Activated CD4-positive, alpha-beta T cell treated with anti-CD3 and anti-CD28 coated beads, Interleukin-2, amount 10 ng/mL, durations not matched to agents 24 days and 14 days (primary cell): ENCODE measurements around the gene GATC. TPM values are rescaled to one million over a fixed set of nuclear protein-coding genes. Genes with fewer than 3 reads are reported as not detected.
"Not testable (repeated sequence)": the region's sequence is repeated elsewhere in the genome, so short reads cannot be mapped to it uniquely, and the experiment has no call there.

ENCODE experiments used
- DNase-seq: peaks from one replicate; pipeline ENCODE4 v3.0.0; 2022
- H3K27ac Mint-ChIP-seq: one replicate; pipeline ENCODE4 v1.8.0; 2022; ENCODE audit warnings: mild to moderate bottlenecking, mixed read lengths
- H3K27me3 Mint-ChIP-seq: one replicate; pipeline ENCODE4 v1.8.0; 2022; ENCODE audit warnings: mixed read lengths
- H3K36me3 Mint-ChIP-seq: one replicate; pipeline ENCODE4 v1.8.0; 2022; ENCODE audit warnings: low read depth, mild to moderate bottlenecking, mixed read lengths
- H3K4me1 Mint-ChIP-seq: one replicate; pipeline ENCODE4 v1.8.0; 2021; ENCODE audit warnings: mixed read lengths
- H3K4me3 Mint-ChIP-seq: one replicate; pipeline ENCODE4 v1.8.0; 2022; ENCODE audit warnings: mild to moderate bottlenecking, moderate library complexity, mixed read lengths
- H3K9me3 Mint-ChIP-seq: one replicate; pipeline ENCODE4 v1.8.0; 2021; ENCODE audit warnings: mixed read lengths
- intact Hi-C: fragments of 100-400 bp; cut with micrococcal nuclease; formaldehyde crosslinking; loops from one replicate; pipeline ENCODE4 v1.15.1; 2023
- total RNA-seq: library from RNA; stranded (reverse); gene quantifications from 2 replicates; pipeline ENCODE4 v1.2.3, GENCODE V29; 2022

Gene GATC
- total RNA-seq, 1 donor from 2014 or later = 41.0 TPM

DNA sequence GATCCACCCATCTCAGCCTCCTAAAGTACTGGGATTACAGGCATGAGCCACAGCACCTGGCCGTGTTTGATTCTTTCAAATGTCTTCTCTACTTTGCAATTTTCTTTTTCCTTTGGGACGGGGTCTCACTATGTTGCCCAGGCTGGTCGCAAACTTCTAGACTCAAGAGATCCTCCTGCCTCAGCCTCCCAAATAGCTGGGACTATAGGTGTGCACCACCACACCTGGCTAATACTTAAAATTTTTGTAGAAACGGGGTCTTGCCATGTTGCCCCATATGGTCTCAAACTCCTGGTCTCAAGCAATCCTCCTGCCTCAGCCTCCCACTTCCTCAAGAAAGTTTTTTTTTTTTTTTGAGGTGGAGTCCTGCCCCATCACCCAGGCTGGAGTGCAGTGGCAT is 1.7 kb downstream of the GATC start:
- Mint-ChIP-seq H3K27ac (peak overlapping the region; percentile 100), H3K27me3 (peaks cover 2% of the 10 kb centered on the region), H3K4me1 (peaks cover 27% of the 10 kb centered on the region), H3K9me3 (no peaks in the 10 kb centered on the region), H3K36me3 (peaks cover 55% of the 10 kb centered on the region), H3K4me3 (peak overlapping the region; percentile 99)
- intact Hi-C loops = loop anchor here (2.0 kb wide), 3 partner anchors 21 to 87 kb away; partner anchors contain the start of genes DYNLL1, RNF10 and SRSF9
- DNase-seq = no peak

DNA sequence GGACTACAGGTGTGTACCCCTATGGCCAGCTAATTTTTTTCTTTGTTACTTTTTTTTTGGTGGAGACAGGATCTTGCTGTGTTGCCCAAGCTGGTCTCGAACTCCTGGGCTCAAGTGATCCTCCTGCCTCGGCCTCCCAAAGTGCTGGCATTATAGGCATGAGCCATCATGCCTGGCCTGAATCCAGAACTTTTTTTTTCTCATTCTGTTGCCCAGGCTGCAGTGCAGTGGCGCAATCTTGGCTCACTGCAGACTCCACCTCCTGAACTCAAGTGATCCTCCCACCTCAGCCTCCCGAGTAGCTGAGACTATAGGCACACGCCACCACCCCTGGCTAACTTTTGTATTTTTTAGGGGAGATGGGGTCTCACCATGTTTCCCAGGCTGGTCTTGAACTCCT is 6.3 kb downstream of the GATC start:
- peaks cover 10% of the 10 kb centered on the region for H3K4me1 Mint-ChIP-seq
- H3K4me3 Mint-ChIP-seq, H3K27ac Mint-ChIP-seq, H3K27me3 Mint-ChIP-seq, intact Hi-C loops, DNase-seq, H3K9me3 Mint-ChIP-seq: not testable (repeated sequence)
- H3K36me3 Mint-ChIP-seq = peaks cover 51% of the 10 kb centered on the region

DNA sequence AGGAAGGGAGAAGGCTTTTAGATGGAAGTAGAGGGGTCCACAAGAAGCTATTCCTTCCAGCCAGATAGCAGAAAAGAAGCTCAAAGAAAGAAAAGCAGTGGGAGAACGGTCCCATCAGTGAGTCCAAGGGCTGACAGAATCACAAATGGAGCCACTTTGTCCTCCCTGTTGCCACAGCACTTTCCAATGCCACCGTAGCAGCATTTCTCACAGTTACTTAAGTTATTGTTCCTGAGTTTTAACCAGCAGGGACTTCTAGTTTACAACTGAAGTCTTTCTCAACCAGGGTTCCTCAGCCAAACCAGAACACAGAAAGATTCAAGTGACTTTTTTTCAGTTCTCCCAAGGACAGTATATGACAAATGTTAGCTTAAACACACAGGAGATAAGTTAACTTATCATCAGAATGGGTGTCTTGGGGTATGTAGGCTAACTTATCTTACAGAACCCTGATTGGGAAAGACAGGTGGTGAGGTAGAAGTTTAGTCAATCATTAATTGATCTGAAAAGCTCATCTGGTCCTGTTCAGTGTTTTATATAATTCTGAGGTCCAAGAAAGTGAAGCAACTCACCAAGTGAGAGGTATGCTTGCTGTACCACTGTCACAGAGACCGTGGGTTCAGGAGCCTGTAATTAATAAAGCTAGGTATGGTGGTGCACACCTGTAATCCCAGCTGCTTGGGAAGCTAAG is 7.0 kb downstream of the GATC start:
- Mint-ChIP-seq H3K4me3 (no peak overlapping the region), H3K9me3 (no peaks in the 10 kb centered on the region), H3K27ac (no peak overlapping the region), H3K27me3 (no peaks in the 10 kb centered on the region), H3K36me3 (peaks cover 49% of the 10 kb centered on the region), H3K4me1 (peaks cover 5% of the 10 kb centered on the region)
- intact Hi-C loops = no loop called here
- no peak for DNase-seq

DNA sequence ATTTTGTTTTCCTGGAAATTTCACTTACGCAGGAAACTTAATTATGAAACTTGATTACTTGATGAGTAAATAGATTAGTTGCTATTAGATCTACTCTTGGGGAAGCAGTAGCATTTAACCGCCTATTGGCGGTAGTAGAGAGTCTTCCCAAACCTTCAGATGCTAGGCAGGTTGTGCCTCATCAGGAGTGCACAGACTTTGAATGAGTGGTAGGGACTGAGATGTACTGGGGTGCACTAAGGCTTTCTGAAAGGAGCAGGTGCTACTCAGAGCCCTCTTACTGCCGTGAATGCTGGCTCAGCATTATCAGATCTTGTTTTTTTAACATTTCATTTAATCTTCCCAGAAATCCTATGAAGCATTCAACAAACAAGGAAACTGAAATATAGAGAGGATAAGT is 7.7 kb downstream of the GATC start:
- peaks cover 52% of the 10 kb centered on the region for H3K36me3 Mint-ChIP-seq
- DNase-seq = peak; percentile 74
- intact Hi-C loops = no loop called here

DNA sequence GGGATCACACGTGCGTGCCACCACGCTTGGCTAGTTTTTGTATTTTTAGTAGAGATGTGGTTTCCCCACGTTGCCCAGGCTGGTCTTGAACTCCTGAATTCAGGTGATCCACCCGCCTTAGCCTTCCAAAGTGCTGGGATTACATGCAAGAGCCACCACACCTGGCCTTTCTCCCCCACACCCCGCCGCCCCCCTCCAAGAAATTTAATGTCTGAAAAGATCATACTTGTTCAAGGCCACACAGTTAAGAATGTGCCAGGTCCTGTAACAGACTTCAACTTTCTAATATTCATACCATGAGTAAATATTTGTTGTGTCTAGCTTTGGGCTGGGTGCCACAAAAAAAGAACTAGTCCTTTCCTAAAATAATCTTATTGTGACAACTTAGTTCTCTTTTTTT is 9.1 kb downstream of the GATC start:
- H3K4me3 Mint-ChIP-seq = no peak overlapping the region

More for the DNA sequence above, 7.7 kb downstream of the GATC start:
- peaks cover 5% of the 10 kb centered on the region for H3K4me1 Mint-ChIP-seq
- no peak overlapping the region for H3K4me3 Mint-ChIP-seq
- no peak overlapping the region for H3K27ac Mint-ChIP-seq
- H3K9me3 Mint-ChIP-seq = no peaks in the 10 kb centered on the region
- no peaks in the 10 kb centered on the region for H3K27me3 Mint-ChIP-seq

DNA sequence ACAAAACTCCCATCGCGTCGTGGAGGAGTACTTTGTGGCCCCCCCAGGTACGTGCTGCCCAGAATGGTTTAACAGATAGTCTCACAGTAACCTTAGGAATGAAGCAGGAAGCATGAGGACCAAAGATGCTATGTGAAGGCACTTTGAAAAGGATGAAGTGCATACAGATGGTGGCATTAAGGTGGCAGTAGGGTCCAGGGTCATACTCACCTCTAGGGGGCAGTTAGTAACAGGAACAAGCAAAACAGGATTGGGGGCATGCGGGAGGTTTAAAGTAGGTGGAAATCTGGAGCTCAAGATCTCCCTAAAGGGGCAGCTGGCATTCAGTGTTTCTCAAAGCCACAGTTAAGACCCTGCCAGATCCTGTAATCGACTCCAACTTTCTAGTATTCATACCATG is 10.9 kb downstream of the GATC start:
- H3K27ac Mint-ChIP-seq = no peak overlapping the region
- no peak for DNase-seq
- H3K36me3 Mint-ChIP-seq = peaks cover 54% of the 10 kb centered on the region
- no peaks in the 10 kb centered on the region for H3K27me3 Mint-ChIP-seq
- H3K4me3 Mint-ChIP-seq = no peak overlapping the region
- peaks cover 2% of the 10 kb centered on the region for H3K4me1 Mint-ChIP-seq
- intact Hi-C loops = no loop called here
- H3K9me3 Mint-ChIP-seq = no peaks in the 10 kb centered on the region

More for the DNA sequence above, 9.1 kb downstream of the GATC start:
- H3K9me3 Mint-ChIP-seq = no peaks in the 10 kb centered on the region
- intact Hi-C loops = no loop called here
- H3K27me3 Mint-ChIP-seq = no peaks in the 10 kb centered on the region
- no peak overlapping the region for H3K27ac Mint-ChIP-seq
- H3K36me3 Mint-ChIP-seq = peaks cover 53% of the 10 kb centered on the region
- H3K4me1 Mint-ChIP-seq = peaks cover 2% of the 10 kb centered on the region
- no peak for DNase-seq

DNA sequence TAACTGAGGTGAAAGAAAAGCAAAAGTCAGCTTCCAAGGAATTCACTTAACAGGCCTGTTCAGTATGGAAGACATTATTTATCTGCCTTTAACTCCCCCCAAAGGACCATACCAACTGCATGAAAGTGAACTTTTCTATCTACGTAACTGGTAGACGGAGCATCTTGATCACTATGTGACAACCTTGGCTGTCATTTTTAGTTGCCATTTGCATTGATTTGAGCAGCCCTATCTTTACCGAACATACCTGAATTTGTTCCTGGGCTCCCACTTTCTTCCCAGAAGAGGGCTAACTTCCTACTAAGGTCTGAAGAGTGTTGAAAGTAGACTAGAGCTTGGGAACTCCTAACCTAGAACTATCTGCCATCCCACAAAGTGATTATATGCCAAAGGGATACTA is 13.9 kb downstream of the GATC start:
- no peak overlapping the region for H3K4me3 Mint-ChIP-seq
- H3K4me1 Mint-ChIP-seq = peaks cover 3% of the 10 kb centered on the region
- H3K27me3 Mint-ChIP-seq = no peaks in the 10 kb centered on the region
- H3K9me3 Mint-ChIP-seq = no peaks in the 10 kb centered on the region
- no peak for DNase-seq
- H3K27ac Mint-ChIP-seq = no peak overlapping the region
- intact Hi-C loops = no loop called here
- peaks cover 74% of the 10 kb centered on the region for H3K36me3 Mint-ChIP-seq

DNA sequence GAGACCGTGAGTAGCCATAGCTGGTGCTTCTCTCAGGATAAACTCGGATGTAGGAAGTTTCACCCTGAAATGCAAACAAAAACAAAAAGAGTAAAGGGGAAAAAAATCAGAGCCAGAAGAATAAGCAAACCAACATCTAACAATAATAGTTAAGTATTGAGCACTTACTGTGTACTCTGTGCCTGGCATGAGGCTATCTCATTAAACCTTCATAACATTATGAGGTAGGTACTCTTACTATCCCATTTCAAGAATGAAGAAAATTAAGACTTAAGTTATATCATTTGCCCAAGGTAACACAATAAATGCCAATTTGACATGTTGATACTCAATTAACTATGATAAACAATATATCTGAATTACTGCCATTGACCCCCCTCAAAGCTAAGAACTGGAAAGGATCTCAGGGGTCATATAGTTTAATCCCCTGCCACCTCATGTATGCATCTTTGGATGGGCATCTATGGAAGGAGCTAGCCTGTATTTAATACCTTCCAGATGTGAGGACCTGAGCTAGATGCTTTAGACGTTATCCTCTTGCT is 15.9 kb downstream of the GATC start:
- Mint-ChIP-seq H3K4me1 (peaks cover 13% of the 10 kb centered on the region), H3K36me3 (peaks cover 69% of the 10 kb centered on the region), H3K9me3 (no peaks in the 10 kb centered on the region), H3K4me3 (no peak overlapping the region), H3K27ac (no peak overlapping the region), H3K27me3 (no peaks in the 10 kb centered on the region)
- intact Hi-C loops = no loop called here
- DNase-seq = no peak

DNA sequence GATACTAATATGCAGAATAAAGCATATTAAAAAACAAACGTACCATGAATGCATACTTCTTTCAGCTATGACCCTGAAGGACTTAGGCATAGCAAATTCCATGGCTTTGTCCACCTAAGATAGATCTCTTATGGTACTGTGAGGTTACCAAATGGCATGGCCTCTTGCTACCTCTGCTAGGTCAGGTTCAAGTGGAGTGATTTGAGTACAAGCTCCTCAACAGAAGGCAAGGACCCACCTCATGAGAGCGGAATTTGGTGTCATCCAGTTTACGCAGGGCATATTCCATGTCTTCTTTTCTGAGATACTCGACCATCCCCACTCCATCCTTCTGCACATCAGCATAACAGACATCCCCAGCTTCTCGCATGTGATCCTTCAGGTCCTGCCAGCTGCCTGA is 17.5 kb downstream of the GATC start:
- no peak for DNase-seq
- no peak overlapping the region for H3K4me3 Mint-ChIP-seq
- no peaks in the 10 kb centered on the region for H3K9me3 Mint-ChIP-seq
- H3K27ac Mint-ChIP-seq = no peak overlapping the region
- intact Hi-C loops = no loop called here
- peaks cover 69% of the 10 kb centered on the region for H3K36me3 Mint-ChIP-seq
- peaks cover 22% of the 10 kb centered on the region for H3K4me1 Mint-ChIP-seq
- H3K27me3 Mint-ChIP-seq = no peaks in the 10 kb centered on the region

DNA sequence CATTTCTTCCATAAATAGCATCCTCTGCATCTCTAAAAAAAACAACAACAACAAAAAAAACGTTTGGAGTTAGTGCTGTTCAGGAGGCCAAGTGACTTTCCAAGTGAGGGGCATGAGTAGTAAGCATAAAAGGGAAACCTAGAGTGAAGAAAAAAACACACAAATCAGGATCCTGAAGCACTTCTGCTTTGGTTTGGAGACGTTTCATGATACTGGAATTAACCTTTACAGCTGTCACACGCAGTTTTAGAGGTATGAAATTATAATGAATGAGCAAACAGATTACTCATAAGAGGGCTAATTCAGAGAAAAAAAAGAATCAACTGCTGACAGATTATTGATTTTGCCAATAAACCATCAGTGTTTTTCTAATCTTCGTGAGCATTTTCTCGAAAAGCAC is 19.5 kb downstream of the GATC start:
- intact Hi-C loops = no loop called here
- Mint-ChIP-seq H3K27ac (no peak overlapping the region), H3K27me3 (no peaks in the 10 kb centered on the region), H3K9me3 (no peaks in the 10 kb centered on the region), H3K4me1 (peaks cover 26% of the 10 kb centered on the region), H3K36me3 (peaks cover 54% of the 10 kb centered on the region), H3K4me3 (no peak overlapping the region)
- DNase-seq = no peak

DNA sequence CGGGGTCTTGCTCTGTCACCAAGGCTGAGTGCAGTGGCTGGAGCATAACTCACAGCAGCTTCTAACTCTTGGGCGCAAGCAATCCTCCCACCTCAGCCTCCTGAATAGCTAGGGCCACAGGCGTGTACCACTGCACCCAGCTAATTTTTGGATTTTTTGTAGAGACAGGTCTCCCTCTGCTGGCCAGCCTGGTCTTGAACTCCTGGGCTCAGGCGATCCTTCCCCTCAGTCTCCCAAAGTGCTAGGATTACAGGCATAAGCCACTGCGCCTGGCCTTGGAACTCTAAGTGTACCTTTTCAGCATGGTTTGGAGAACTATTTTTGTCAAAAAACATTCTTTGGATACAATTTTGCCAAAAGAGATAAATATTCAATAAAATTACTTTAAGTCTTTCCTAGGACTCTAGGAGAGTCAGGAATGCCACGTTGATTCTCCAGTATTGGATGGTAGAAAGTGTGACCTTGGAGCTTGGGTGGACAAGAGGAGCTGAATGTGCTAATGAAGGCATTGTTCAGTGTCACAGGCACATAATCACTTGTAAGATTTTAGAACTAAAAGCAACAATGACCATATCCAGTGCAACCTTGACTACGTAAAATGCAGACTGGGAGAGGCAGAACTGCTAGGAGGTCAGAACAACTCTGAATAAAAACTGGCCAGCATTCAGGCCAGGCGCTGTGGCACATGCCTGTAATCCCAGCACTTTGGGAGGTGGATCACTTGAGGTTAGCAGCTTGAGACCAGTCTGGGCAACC is 20.5 kb downstream of the GATC start:
- Mint-ChIP-seq H3K27me3 (no peaks in the 10 kb centered on the region), H3K27ac (no peak overlapping the region)

DNA sequence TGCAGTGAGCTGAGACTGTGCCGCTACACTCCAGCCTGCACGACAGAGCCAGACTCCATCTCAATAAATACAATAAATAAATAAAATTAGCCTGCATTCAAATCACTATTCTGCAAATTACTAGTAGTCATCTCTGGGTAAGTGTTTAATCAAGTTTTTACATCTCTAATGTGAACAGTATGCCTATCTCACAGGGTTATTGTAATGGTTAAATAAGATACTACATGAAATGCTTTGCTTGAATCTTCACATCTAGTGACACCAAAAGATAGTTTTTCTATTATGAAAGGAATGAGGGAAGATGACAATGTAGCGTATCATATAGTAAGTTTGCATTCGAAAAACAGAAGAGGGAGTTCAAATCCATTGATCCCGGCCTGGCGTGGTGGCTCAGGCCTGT is 21.2 kb downstream of the GATC start:
- Mint-ChIP-seq H3K27me3 (no peaks in the 10 kb centered on the region), H3K4me3 (peak overlapping the region; percentile 90), H3K9me3 (no peaks in the 10 kb centered on the region), H3K4me1 (peaks cover 29% of the 10 kb centered on the region), H3K36me3 (peaks cover 44% of the 10 kb centered on the region), H3K27ac (peak overlapping the region; percentile 1)
- no peak for DNase-seq
- intact Hi-C loops = no loop called here

More for the DNA sequence above, 20.5 kb downstream of the GATC start:
- H3K9me3 Mint-ChIP-seq = no peaks in the 10 kb centered on the region
- H3K4me1 Mint-ChIP-seq = peaks cover 29% of the 10 kb centered on the region
- DNase-seq = peak; percentile 83
- H3K4me3 Mint-ChIP-seq = peak overlapping the region; percentile 9
- peaks cover 50% of the 10 kb centered on the region for H3K36me3 Mint-ChIP-seq
- intact Hi-C loops = no loop called here

DNA sequence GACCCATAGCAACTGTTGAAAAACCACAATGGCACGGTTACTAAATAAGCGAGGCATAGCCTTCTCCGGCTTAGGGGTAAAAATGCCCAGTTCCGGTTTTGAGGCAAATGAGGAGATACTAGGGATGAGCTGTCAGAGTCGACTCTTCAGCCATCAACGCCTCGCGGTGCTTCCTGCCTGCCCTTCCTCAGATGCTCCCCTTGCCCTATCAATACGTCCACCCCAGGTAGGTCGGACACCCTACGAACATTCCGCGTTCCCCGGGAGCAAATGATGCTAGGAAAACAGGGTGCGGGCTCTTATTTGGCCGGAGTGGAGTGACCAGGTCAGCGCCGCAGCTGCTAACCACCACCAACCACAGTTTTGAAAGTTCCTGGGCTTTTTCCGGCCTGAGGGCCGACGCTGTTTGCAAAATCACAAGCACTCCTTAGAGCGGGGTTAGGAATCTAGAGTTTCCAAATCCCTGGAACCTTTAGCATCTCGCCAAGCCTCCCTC is 22.1 kb downstream of the GATC start:
- Mint-ChIP-seq H3K9me3 (no peaks in the 10 kb centered on the region), H3K4me3 (peak overlapping the region; percentile 90), H3K27ac (peak overlapping the region; percentile 85), H3K36me3 (peaks cover 36% of the 10 kb centered on the region), H3K27me3 (no peaks in the 10 kb centered on the region), H3K4me1 (peaks cover 32% of the 10 kb centered on the region)
- intact Hi-C loops = loop anchor here (1.0 to 2.0 kb wide), 3 partner anchors 22 to 66 kb away; partner anchors contain the start of genes GATC, RNF10 and TRIAP1
- DNase-seq = peak; percentile 77
